Retinal pigment epithelial cell (primary cell): ENCODE data around the gene DENND6A.
A peak's percentile ranks its signal among the peaks of the same experiment; 100 is the strongest.
"Not testable (repeated sequence)": the region's sequence is repeated elsewhere in the genome, so short reads cannot be mapped to it uniquely, and the experiment has no call there.

Source experiments
- DNase-seq: peaks from one replicate; pipeline ENCODE4 v3.0.0-alpha.2; 2010; ENCODE audit warnings: low read depth
- H3K4me3 ChIP-seq: 2 replicates; pipeline ENCODE4 v1.5.1; 2011; ENCODE audit warnings: mild to moderate bottlenecking, low read length, control low read depth, moderate library complexity
- CTCF ChIP-seq: conservative IDR thresholded peaks from 2 replicates; pipeline ENCODE4 v1.5.1; 2011; ENCODE audit warnings: low read depth, low read length, control low read depth, inconsistent platforms

DENND6A gene

GRCh38 chr3:57715686-57716085 is 22.8 kb upstream of the DENND6A start:
- no peak overlapping the region for H3K4me3 ChIP-seq
- TF ChIP-seq CTCF = no peak
- DNase-seq = no peak

GRCh38 chr3:57709559-57709958 is 16.7 kb upstream of the DENND6A start:
- peak; percentile 71 for DNase-seq
- H3K4me3 ChIP-seq = no peak overlapping the region
- no peak for TF ChIP-seq CTCF

GRCh38 chr3:57709031-57709430 is 16.2 kb upstream of the DENND6A start:
- TF ChIP-seq CTCF = no peak
- DNase-seq = no peak
- no peak overlapping the region for H3K4me3 ChIP-seq

GRCh38 chr3:57706462-57706861 is 13.6 kb upstream of the DENND6A start:
- H3K4me3 ChIP-seq = no peak overlapping the region

DNA sequence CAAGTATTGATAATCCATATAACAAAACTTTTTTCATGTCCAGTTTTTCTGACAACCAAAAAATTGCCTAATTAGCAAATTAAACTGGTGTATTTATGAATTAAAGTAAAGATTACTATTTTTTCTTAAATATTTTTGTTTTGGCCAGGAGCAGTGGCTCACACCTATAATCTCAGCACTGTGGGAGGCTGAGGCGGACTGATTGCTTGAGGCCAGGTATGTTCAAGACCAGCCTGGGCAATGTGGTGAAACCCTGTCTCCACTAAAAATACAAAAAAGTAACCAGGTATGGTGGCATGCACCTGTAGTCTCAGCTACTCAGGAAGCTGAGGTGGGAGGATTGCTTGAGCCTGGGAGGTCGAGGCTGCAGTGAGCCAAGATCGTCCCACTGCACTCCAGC is 12.5 kb upstream of the DENND6A start:
- not testable (repeated sequence) for DNase-seq, H3K4me3 ChIP-seq

More at GRCh38 chr3:57706462-57706861, 13.6 kb upstream of the DENND6A start:
- no peak for TF ChIP-seq CTCF
- peak; percentile 55 for DNase-seq

- DNase-seq = no peak
- no peak overlapping the region for H3K4me3 ChIP-seq
- TF ChIP-seq CTCF = no peak
Measured at GRCh38 chr3:57701781-57702180, 8.9 kb upstream of the DENND6A start.

DNA sequence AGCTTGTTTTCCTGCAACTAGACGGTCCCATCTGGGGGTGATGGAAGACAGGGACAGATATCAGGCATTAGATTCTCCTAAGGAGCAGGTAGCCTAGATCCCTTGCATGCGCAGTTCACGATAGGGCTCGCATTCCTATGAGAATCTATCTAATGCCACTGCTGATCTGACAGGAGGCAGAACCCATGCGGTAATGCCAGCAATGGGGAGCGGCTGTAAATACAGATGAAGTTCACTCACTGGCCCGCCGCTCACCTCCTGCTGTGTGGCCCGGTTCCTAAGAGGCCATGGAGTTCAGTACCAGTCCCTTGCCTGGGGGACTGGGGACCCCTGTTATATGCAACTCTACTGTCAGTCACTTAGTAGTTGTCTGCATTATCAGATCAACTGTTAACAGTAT is 7.9 kb upstream of the DENND6A start:
- no peak for DNase-seq
- no peak overlapping the region for H3K4me3 ChIP-seq
- TF ChIP-seq CTCF = no peak

DNA sequence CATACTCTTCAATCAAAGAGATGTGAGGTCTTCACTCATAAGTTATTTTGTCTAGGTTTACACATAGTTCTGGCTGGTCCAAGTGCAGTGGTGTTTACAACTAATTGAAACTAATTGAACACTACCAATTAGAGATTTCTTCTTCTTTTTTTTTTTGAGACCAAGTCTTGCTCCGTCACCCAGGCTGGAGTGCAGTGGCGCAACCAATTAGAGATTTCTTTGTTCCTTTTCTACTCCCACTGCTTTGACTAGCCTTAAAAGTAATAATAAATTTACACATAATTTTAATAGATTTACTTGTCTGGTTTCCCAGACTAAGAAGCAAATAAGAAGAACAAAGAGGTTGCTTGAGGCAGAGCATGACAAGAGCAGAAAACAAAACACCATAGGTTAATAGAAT is 6.7 kb upstream of the DENND6A start:
- DNase-seq = no peak
- TF ChIP-seq CTCF = no peak
- no peak overlapping the region for H3K4me3 ChIP-seq
